ENCODE data around the gene PABPC3. TPM values are rescaled to one million over a fixed set of nuclear protein-coding genes. Genes with fewer than 3 reads are reported as not detected.

PABPC3 gene
- 0.11 and 0.37 TPM in 2 replicates for total RNA-seq

DNA sequence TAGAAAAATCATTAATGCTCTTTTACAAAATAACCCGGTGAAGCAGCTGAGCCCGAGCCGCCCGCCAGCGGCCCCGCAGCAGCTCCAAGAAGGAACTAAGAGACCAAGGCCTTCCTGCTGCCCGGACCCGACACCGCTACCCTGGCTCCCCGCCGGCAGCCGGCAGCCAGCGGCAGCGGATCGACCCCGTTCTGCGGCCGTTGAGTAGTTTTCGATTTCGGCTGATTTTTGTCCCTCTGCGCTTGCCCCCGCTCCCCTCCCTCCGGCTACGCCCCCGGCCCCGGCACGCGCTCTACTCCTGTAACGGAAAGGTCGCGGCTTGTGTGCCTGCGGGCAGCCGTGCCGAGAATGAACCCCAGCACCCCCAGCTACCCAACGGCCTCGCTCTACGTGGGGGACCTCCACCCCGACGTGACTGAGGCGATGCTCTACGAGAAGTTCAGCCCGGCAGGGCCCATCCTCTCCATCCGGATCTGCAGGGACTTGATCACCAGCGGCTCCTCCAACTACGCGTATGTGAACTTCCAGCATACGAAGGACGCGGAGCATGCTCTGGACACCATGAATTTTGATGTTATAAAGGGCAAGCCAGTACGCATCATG lies at the start of gene PABPC3:
Gene PABPC3 (plus strand): TSS at position 286 of the 603 bp plus-strand sequence. CDS start 63 bp downstream, at position 349.

Other genes starting within 250 kb of the PABPC3 start
- under 0.01 TPM in 1 of 2 replicates, not detected in the other for gene AMER2, start 76.2 kb downstream of the PABPC3 start, total RNA-seq
- gene MTMR6, start 191.4 kb downstream of the PABPC3 start, total RNA-seq: 30.4 and 37.1 TPM in 2 replicates
- gene NUP58, start 205.5 kb downstream of the PABPC3 start, total RNA-seq: 74.4 and 97.4 TPM in 2 replicates